ENCODE results near the gene NFATC3.

The NFATC3 gene

GRCh38 chr16:68188170-68188569 is 103.0 kb downstream of the NFATC3 start:
- no CpG with 5 or more reads among the region's 10 CpGs for WGBS (ENCODE audit: extremely low coverage, insufficient coverage, insufficient read length)

DNA sequence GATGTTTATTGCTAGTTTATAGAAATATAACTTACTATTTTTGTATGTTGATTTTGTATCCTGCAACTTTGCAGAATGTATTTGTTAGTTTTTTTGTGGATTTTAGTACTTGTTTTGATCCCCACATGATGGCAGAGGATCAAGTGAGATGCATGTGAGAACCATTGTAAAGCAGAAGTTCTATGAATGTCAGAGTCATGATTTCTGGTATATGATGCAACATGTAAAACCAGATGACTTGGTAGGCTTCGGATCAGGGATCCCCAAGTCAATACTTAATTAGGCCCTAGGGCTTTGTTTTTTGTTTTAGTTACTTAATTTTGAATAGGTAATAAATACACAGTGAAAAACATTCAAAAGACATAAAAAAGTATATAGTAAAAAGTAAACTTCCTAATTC is 104.9 kb downstream of the NFATC3 start:
- no peak overlapping the region for H3K27ac ChIP-seq (ENCODE audit: low read depth, low read length)
- H4K91ac ChIP-seq (ENCODE audit: low read depth, low read length), result no peak overlapping the region
- no peak overlapping the region for H3K18ac ChIP-seq (ENCODE audit: low read length)
- peaks cover 10% of the 10 kb centered on the region for H3K9me3 ChIP-seq (ENCODE audit: insufficient read depth, low read depth, low read length)
- H3K9ac ChIP-seq (ENCODE audit: low read length), result no peak overlapping the region
- no peak overlapping the region for H3K4me2 ChIP-seq (ENCODE audit: low read length)
- no peak overlapping the region for H3K23ac ChIP-seq (ENCODE audit: low read length)
- H2AK5ac ChIP-seq (ENCODE audit: low read length), result no peak overlapping the region
- H3K27me3 ChIP-seq (ENCODE audit: insufficient read depth, low read length), result no peaks in the 10 kb centered on the region
- H2BK120ac ChIP-seq (ENCODE audit: insufficient read depth, low read length, poor library complexity), result no peak overlapping the region
- H3K79me2 ChIP-seq (ENCODE audit: control insufficient read depth, insufficient read depth, low read length, poor library complexity), result no peaks in the 10 kb centered on the region
- WGBS (ENCODE audit: extremely low coverage, insufficient coverage, insufficient read length), result no CpG with 5 or more reads among the region's 1 CpG
- no peak overlapping the region for H2BK5ac ChIP-seq (ENCODE audit: low read depth, low read length, poor library complexity)
- no peaks in the 10 kb centered on the region for H3K4me1 ChIP-seq (ENCODE audit: control insufficient read depth in 1 of 2, insufficient read depth in 2 of 2, low read length in 2 of 2)
- H3K4me3 ChIP-seq (ENCODE audit: low read depth, low read length), result no peak overlapping the region
- H2AFZ ChIP-seq (ENCODE audit: insufficient read depth, low read length, poor library complexity), result no peak overlapping the region
- no peak overlapping the region for H2BK12ac ChIP-seq (ENCODE audit: low read length)
- H4K12ac ChIP-seq (ENCODE audit: low read depth, low read length), result no peak overlapping the region
- no peaks in the 10 kb centered on the region for H3K79me1 ChIP-seq (ENCODE audit: low read length)
- H4K8ac ChIP-seq (ENCODE audit: low read depth, low read length), result no peak overlapping the region
- DNase-seq, result peak in 1 of 2 donors; percentile 3
- peaks cover 6 to 23% of the 10 kb centered on the region in 2 experiments for H3K36me3 ChIP-seq (ENCODE audit: control insufficient read depth in 1 of 2, insufficient read depth in 2 of 2, low read length in 2 of 2)
- H3K14ac ChIP-seq (ENCODE audit: low read length), result no peak overlapping the region
- H3K4ac ChIP-seq (ENCODE audit: low read depth, low read length), result no peak overlapping the region

More at GRCh38 chr16:68188170-68188569, 103.0 kb downstream of the NFATC3 start:
- H2BK120ac ChIP-seq (ENCODE audit: insufficient read depth, low read length, poor library complexity), result no peak overlapping the region
- H2AK5ac ChIP-seq (ENCODE audit: low read length), result no peak overlapping the region
- no peak overlapping the region for H3K4me3 ChIP-seq (ENCODE audit: low read depth, low read length)
- H2BK12ac ChIP-seq (ENCODE audit: low read length), result no peak overlapping the region
- no peak overlapping the region for H4K91ac ChIP-seq (ENCODE audit: low read depth, low read length)
- no peaks in the 10 kb centered on the region for H3K79me2 ChIP-seq (ENCODE audit: control insufficient read depth, insufficient read depth, low read length, poor library complexity)
- no peaks in the 10 kb centered on the region for H3K27me3 ChIP-seq (ENCODE audit: insufficient read depth, low read length)
- H3K23ac ChIP-seq (ENCODE audit: low read length), result no peak overlapping the region
- no peaks in the 10 kb centered on the region for H3K4me1 ChIP-seq (ENCODE audit: control insufficient read depth in 1 of 2, insufficient read depth in 2 of 2, low read length in 2 of 2)
- H3K18ac ChIP-seq (ENCODE audit: low read length), result no peak overlapping the region
- H3K36me3 ChIP-seq (ENCODE audit: control insufficient read depth in 1 of 2, insufficient read depth in 2 of 2, low read length in 2 of 2), result peaks cover 7 to 28% of the 10 kb centered on the region in 2 experiments
- no peak overlapping the region for H2AFZ ChIP-seq (ENCODE audit: insufficient read depth, low read length, poor library complexity)
- no peak overlapping the region for H3K4me2 ChIP-seq (ENCODE audit: low read length)
- no peak overlapping the region for H4K8ac ChIP-seq (ENCODE audit: low read depth, low read length)
- no peak for DNase-seq
- no peak overlapping the region for H2BK5ac ChIP-seq (ENCODE audit: low read depth, low read length, poor library complexity)
- H3K9me3 ChIP-seq (ENCODE audit: insufficient read depth, low read depth, low read length), result peaks cover 10% of the 10 kb centered on the region
- no peak overlapping the region for H3K27ac ChIP-seq (ENCODE audit: low read depth, low read length)
- no peaks in the 10 kb centered on the region for H3K79me1 ChIP-seq (ENCODE audit: low read length)
- no peak overlapping the region for H3K4ac ChIP-seq (ENCODE audit: low read depth, low read length)
- no peak overlapping the region for H4K12ac ChIP-seq (ENCODE audit: low read depth, low read length)
- no peak overlapping the region for H3K9ac ChIP-seq (ENCODE audit: low read length)
- no peak overlapping the region for H3K14ac ChIP-seq (ENCODE audit: low read length)

DNA sequence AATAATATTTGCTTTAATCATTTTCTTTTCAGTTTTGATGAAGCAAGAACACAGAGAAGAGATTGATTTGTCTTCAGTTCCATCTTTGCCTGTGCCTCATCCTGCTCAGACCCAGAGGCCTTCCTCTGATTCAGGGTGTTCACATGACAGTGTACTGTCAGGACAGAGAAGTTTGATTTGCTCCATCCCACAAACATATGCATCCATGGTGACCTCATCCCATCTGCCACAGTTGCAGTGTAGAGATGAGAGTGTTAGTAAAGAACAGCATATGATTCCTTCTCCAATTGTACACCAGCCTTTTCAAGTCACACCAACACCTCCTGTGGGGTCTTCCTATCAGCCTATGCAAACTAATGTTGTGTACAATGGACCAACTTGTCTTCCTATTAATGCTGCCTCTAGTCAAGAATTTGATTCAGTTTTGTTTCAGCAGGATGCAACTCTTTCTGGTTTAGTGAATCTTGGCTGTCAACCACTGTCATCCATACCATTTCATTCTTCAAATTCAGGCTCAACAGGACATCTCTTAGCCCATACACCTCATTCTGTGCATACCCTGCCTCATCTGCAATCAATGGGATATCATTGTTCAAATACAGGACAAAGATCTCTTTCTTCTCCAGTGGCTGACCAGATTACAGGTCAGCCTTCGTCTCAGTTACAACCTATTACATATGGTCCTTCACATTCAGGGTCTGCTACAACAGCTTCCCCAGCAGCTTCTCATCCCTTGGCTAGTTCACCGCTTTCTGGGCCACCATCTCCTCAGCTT is 105.8 kb downstream of the NFATC3 start:
- Histone ChIP-seq H3K18ac (ENCODE audit: low read length) (no peak overlapping the region), H3K14ac (ENCODE audit: low read length) (no peak overlapping the region), H3K27me3 (ENCODE audit: insufficient read depth, low read length) (no peaks in the 10 kb centered on the region), H3K79me2 (ENCODE audit: control insufficient read depth, insufficient read depth, low read length, poor library complexity) (no peaks in the 10 kb centered on the region), H4K91ac (ENCODE audit: low read depth, low read length) (no peak overlapping the region), H2AFZ (ENCODE audit: insufficient read depth, low read length, poor library complexity) (no peak overlapping the region), H3K23ac (ENCODE audit: low read length) (no peak overlapping the region), H3K4ac (ENCODE audit: low read depth, low read length) (no peak overlapping the region), H2BK5ac (ENCODE audit: low read depth, low read length, poor library complexity) (no peak overlapping the region), H4K12ac (ENCODE audit: low read depth, low read length) (no peak overlapping the region), H3K9me3 (ENCODE audit: insufficient read depth, low read depth, low read length) (peaks cover 10% of the 10 kb centered on the region), H3K4me3 (ENCODE audit: low read depth, low read length) (no peak overlapping the region), H3K4me1 (ENCODE audit: control insufficient read depth in 1 of 2, insufficient read depth in 2 of 2, low read length in 2 of 2) (no peaks in the 10 kb centered on the region), H4K8ac (ENCODE audit: low read depth, low read length) (no peak overlapping the region), H2AK5ac (ENCODE audit: low read length) (no peak overlapping the region), H3K36me3 (ENCODE audit: control insufficient read depth in 1 of 2, insufficient read depth in 2 of 2, low read length in 2 of 2) (peaks cover 6 to 23% of the 10 kb centered on the region in 2 experiments), H3K79me1 (ENCODE audit: low read length) (no peaks in the 10 kb centered on the region), H2BK12ac (ENCODE audit: low read length) (no peak overlapping the region), H2BK120ac (ENCODE audit: insufficient read depth, low read length, poor library complexity) (no peak overlapping the region), H3K4me2 (ENCODE audit: low read length) (no peak overlapping the region), H3K9ac (ENCODE audit: low read length) (no peak overlapping the region), H3K27ac (ENCODE audit: low read depth, low read length) (no peak overlapping the region)
- WGBS (ENCODE audit: extremely low coverage, insufficient coverage, insufficient read length), result no CpG with 5 or more reads among the region's 2 CpGs
- no peak for DNase-seq

DNA sequence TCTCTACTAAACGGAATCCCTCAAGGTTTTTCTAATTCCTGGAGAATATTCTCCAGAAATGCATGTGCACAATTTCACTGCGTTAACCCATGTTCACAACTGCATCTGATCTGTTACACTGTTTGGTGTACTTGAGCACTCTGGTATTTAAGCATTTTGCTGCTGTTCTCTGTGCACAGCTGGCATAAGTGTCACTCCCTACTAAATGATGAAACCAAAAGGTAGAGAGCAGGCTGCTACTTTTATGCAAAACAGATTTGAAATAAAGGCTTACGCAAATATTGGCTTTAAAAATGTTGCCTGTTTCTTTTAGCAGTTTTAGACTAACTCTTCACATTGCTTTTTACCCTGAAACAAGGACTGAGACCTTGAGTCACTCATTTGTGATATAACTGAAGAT is 109.1 kb downstream of the NFATC3 start:
- Histone ChIP-seq H3K36me3 (ENCODE audit: control insufficient read depth in 1 of 2, insufficient read depth in 2 of 2, low read length in 2 of 2) (peaks cover 4 to 14% of the 10 kb centered on the region in 2 experiments), H3K4me3 (ENCODE audit: low read depth, low read length) (no peak overlapping the region), H3K79me2 (ENCODE audit: control insufficient read depth, insufficient read depth, low read length, poor library complexity) (no peaks in the 10 kb centered on the region), H3K4me2 (ENCODE audit: low read length) (no peak overlapping the region), H3K23ac (ENCODE audit: low read length) (no peak overlapping the region), H2BK120ac (ENCODE audit: insufficient read depth, low read length, poor library complexity) (no peak overlapping the region), H4K8ac (ENCODE audit: low read depth, low read length) (no peak overlapping the region), H2BK5ac (ENCODE audit: low read depth, low read length, poor library complexity) (no peak overlapping the region), H3K18ac (ENCODE audit: low read length) (no peak overlapping the region), H3K79me1 (ENCODE audit: low read length) (no peaks in the 10 kb centered on the region), H3K9ac (ENCODE audit: low read length) (no peak overlapping the region), H3K9me3 (ENCODE audit: insufficient read depth, low read depth, low read length) (peaks cover 2% of the 10 kb centered on the region), H4K12ac (ENCODE audit: low read depth, low read length) (no peak overlapping the region), H2BK12ac (ENCODE audit: low read length) (no peak overlapping the region), H3K14ac (ENCODE audit: low read length) (no peak overlapping the region), H2AK5ac (ENCODE audit: low read length) (no peak overlapping the region), H3K27ac (ENCODE audit: low read depth, low read length) (no peak overlapping the region), H3K27me3 (ENCODE audit: insufficient read depth, low read length) (no peaks in the 10 kb centered on the region), H2AFZ (ENCODE audit: insufficient read depth, low read length, poor library complexity) (no peak overlapping the region), H3K4me1 (ENCODE audit: control insufficient read depth in 1 of 2, insufficient read depth in 2 of 2, low read length in 2 of 2) (no peaks in the 10 kb centered on the region), H4K91ac (ENCODE audit: low read depth, low read length) (no peak overlapping the region), H3K4ac (ENCODE audit: low read depth, low read length) (no peak overlapping the region)
- DNase-seq, result no peak
- WGBS (ENCODE audit: extremely low coverage, insufficient coverage, insufficient read length), result no CpG with 5 or more reads among the region's 3 CpGs
